OCI-LY7 (cell line): ENCODE results near the gene HPGDS. TPM values are rescaled to one million over a fixed set of nuclear protein-coding genes. Genes with fewer than 3 reads are reported as not detected.

Experiments used
- BruUV-seq: library from RNA; stranded (reverse); fragments of 400-500 nt; replicated peaks from 2 replicates; lab custom pipeline; 2021; lab: Mats Ljungman, UMichigan
- CTCF ChIA-PET: fragments of 300-600 bp; sonication (Branson Sonifier 250); formaldehyde crosslinking; loops from one replicate; lab custom pipeline; 2022; ENCODE audit warnings: antibody characterized with exemption; ENCODE audit not compliant: unreplicated experiment; lab: Charles Lee
- POLR2A ChIA-PET: fragments of 300-600 bp; sonication (Branson Sonifier 250); formaldehyde crosslinking; loops from one replicate; lab custom pipeline; 2022; ENCODE audit warnings: antibody characterized with exemption; lab: Charles Lee
- DNase-seq: peaks from one replicate; pipeline ENCODE4 v3.0.0-alpha.2; 2015; ENCODE audit warnings: low spot score
- H2AFZ ChIP-seq: fragments of 200-600 bp; sonication (generic), shearing (Covaris generic); 2 replicates; pipeline ENCODE4 v1.6.1; 2014; ENCODE audit warnings: mild to moderate bottlenecking, antibody characterized with exemption, low read length, moderate library complexity
- H3K27ac ChIP-seq: fragments of 200-600 bp; sonication (generic); 2 replicates; pipeline ENCODE4 v1.5.1; 2014; ENCODE audit warnings: mixed run types, low read depth, mild to moderate bottlenecking, moderate library complexity, low read length, inconsistent platforms; ENCODE audit not compliant: poor library complexity, severe bottlenecking
- H3K36me3 ChIP-seq: fragments of 200-600 bp; sonication (generic); 2 replicates; pipeline ENCODE4 v1.6.1; 2014; ENCODE audit warnings: mild to moderate bottlenecking, antibody characterized with exemption, low read length, moderate library complexity, mixed read lengths; ENCODE audit not compliant: insufficient read depth
- H3K4me1 ChIP-seq: fragments of 200-600 bp; sonication (generic); 2 replicates; pipeline ENCODE4 v1.5.1; 2014; ENCODE audit warnings: mild to moderate bottlenecking, low read length; ENCODE audit not compliant: insufficient read depth, poor library complexity, severe bottlenecking
- H3K4me2 ChIP-seq: fragments of 200-600 bp; sonication (generic); 2 replicates; pipeline ENCODE4 v1.6.1; 2014; ENCODE audit warnings: mild to moderate bottlenecking, low read length
- H3K4me3 ChIP-seq: fragments of 200-600 bp; sonication (generic); 2 replicates; pipeline ENCODE4 v1.5.1; 2014; ENCODE audit warnings: mild to moderate bottlenecking, low read depth, low read length; ENCODE audit not compliant: poor library complexity, severe bottlenecking
- H3K79me2 ChIP-seq: fragments of 200-600 bp; sonication (generic); 2 replicates; pipeline ENCODE4 v1.6.1; 2016; ENCODE audit warnings: low read depth, mild to moderate bottlenecking, low read length, moderate library complexity, mixed read lengths; ENCODE audit not compliant: insufficient read depth
- H3K9me2 ChIP-seq: fragments of 200-600 bp; sonication (generic); 2 replicates; pipeline ENCODE4 v1.6.1; 2016; ENCODE audit warnings: mild to moderate bottlenecking, low read length, mixed read lengths; ENCODE audit not compliant: insufficient read depth
- H3K9me3 ChIP-seq: fragments of 200-600 bp; sonication (generic); 2 replicates; pipeline ENCODE4 v1.6.1; 2014; ENCODE audit warnings: mild to moderate bottlenecking, mixed run types, low read length, mixed read lengths
- H4K20me1 ChIP-seq: fragments of 200-600 bp; sonication (generic); 2 replicates; pipeline ENCODE4 v1.6.1; 2014; ENCODE audit warnings: mild to moderate bottlenecking, antibody characterized with exemption, low read length, moderate library complexity, mixed read lengths; ENCODE audit not compliant: insufficient read depth
- CTCF ChIP-seq: fragments of 200-600 bp; sonication (generic); conservative IDR thresholded peaks from 2 replicates; pipeline ENCODE4 v1.5.1; 2014; ENCODE audit warnings: mild to moderate bottlenecking, antibody characterized with exemption, low read length, moderate library complexity, mixed read lengths
- EZH2phosphoT487 ChIP-seq: fragments of 200-600 bp; sonication (generic); IDR thresholded peaks from 2 replicates; pipeline ENCODE4 v1.6.1; 2018; ENCODE audit warnings: low read depth, borderline replicate concordance, mild to moderate bottlenecking, mixed run types, antibody characterized with exemption, low read length, moderate library complexity, mixed read lengths
- intact Hi-C: fragments of 100-400 bp; cut with micrococcal nuclease; formaldehyde crosslinking; loops from one replicate; pipeline ENCODE4 v1.10.0; 2022; ENCODE audit not compliant: unreplicated experiment
- total RNA-seq, 2 experiments: library from RNA; depleted of rRNA in 1 of 2; stranded (reverse); fragments of >200 nt in 1 of 2; shearing (Covaris generic) in 1 of 2; gene quantifications; 2 replicates each; pipeline ENCODE4 v1.2.3, GENCODE V29; 2014 to 2022

Gene HPGDS
- total RNA-seq, 2 experiments from 2014 or later: not detected

- Histone ChIP-seq H3K4me2 (no peak overlapping the region), H3K36me3 (no peaks in the 10 kb centered on the region), H3K4me1 (no peaks in the 10 kb centered on the region), H2AFZ (no peak overlapping the region), H3K27ac (no peak overlapping the region), H4K20me1 (no peaks in the 10 kb centered on the region), H3K4me3 (no peak overlapping the region), H3K9me3 (no peaks in the 10 kb centered on the region), H3K9me2 (no peaks in the 10 kb centered on the region), H3K79me2 (no peaks in the 10 kb centered on the region)
- intact Hi-C loops: no loop called here
- no TSS peak for BruUV-seq
- DNase-seq: no peak
- POLR2A ChIA-PET: interaction anchor here (0.5 to 0.9 kb wide), 2 partner anchors 10 to 84 kb away, joined by 3 to 4 read pairs; no protein-coding TSS in a partner anchor
- TF ChIP-seq EZH2phosphoT487 (no peak), CTCF (no peak)
- CTCF ChIA-PET: no interaction called here
Observed at GRCh38 chr4:94354474-94354896, 11.8 kb upstream of the HPGDS start.

GRCh38 chr4:94352996-94353395 lies 10.4 kb upstream of the HPGDS start:
- Histone ChIP-seq H3K4me1 (no peaks in the 10 kb centered on the region), H3K36me3 (no peaks in the 10 kb centered on the region), H4K20me1 (no peaks in the 10 kb centered on the region), H3K9me3 (no peaks in the 10 kb centered on the region), H3K27ac (no peak overlapping the region), H2AFZ (no peak overlapping the region), H3K79me2 (no peaks in the 10 kb centered on the region), H3K4me3 (no peak overlapping the region), H3K4me2 (no peak overlapping the region), H3K9me2 (no peaks in the 10 kb centered on the region)
- DNase-seq: no peak
- intact Hi-C loops: no loop called here
- CTCF ChIA-PET: no interaction called here
- BruUV-seq: no TSS peak
- TF ChIP-seq CTCF (no peak), EZH2phosphoT487 (no peak)
- POLR2A ChIA-PET: no interaction called here

- ChIA-PET POLR2A (no interaction called here), CTCF (no interaction called here)
- H3K36me3 ChIP-seq: no peaks in the 10 kb centered on the region
- TF ChIP-seq CTCF (no peak), EZH2phosphoT487 (no peak)
- BruUV-seq: no TSS peak
- no peaks in the 10 kb centered on the region for H4K20me1 ChIP-seq
- DNase-seq: no peak
- no peak overlapping the region for H3K27ac ChIP-seq
- H3K79me2 ChIP-seq: no peaks in the 10 kb centered on the region
- intact Hi-C loops: no loop called here
- H3K4me1 ChIP-seq: no peaks in the 10 kb centered on the region
- H3K4me2 ChIP-seq: no peak overlapping the region
- no peak overlapping the region for H3K4me3 ChIP-seq
- no peaks in the 10 kb centered on the region for H3K9me3 ChIP-seq
- no peaks in the 10 kb centered on the region for H3K9me2 ChIP-seq
- no peak overlapping the region for H2AFZ ChIP-seq
Observed at GRCh38 chr4:94352163-94352562, 9.5 kb upstream of the HPGDS start.
